Astrocyte of the spinal cord (primary cell): ENCODE data around the gene FBXL16.

Experiments
- DNase-seq: peaks from one replicate; pipeline ENCODE4 v3.0.0; 2011; ENCODE audit warnings: low read depth, low spot score
- H3K4me3 ChIP-seq: 2 replicates; pipeline ENCODE4 v1.5.1; 2011; ENCODE audit warnings: low read depth, mild to moderate bottlenecking, low read length, moderate library complexity
- in situ Hi-C: cut with HindIII; loops from 2 replicates; pipeline ENCODE4 v1.10.0; 2017; ENCODE audit warnings: low sequenced_read_pairs
- TF ChIP-seq, protein P1 (sequence below): IDR thresholded peaks from 2 replicates; pipeline ENCODE4 v1.5.1; 2012; ENCODE audit warnings: low read depth, mild to moderate bottlenecking, low read length, inconsistent platforms

The FBXL16 gene

GRCh38 chr16:670485-671352, 34.9 kb downstream of the FBXL16 start:
- TF ChIP-seq, protein P1, sequence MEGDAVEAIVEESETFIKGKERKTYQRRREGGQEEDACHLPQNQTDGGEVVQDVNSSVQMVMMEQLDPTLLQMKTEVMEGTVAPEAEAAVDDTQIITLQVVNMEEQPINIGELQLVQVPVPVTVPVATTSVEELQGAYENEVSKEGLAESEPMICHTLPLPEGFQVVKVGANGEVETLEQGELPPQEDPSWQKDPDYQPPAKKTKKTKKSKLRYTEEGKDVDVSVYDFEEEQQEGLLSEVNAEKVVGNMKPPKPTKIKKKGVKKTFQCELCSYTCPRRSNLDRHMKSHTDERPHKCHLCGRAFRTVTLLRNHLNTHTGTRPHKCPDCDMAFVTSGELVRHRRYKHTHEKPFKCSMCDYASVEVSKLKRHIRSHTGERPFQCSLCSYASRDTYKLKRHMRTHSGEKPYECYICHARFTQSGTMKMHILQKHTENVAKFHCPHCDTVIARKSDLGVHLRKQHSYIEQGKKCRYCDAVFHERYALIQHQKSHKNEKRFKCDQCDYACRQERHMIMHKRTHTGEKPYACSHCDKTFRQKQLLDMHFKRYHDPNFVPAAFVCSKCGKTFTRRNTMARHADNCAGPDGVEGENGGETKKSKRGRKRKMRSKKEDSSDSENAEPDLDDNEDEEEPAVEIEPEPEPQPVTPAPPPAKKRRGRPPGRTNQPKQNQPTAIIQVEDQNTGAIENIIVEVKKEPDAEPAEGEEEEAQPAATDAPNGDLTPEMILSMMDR = no peak
- no peak overlapping the region for H3K4me3 ChIP-seq
- DNase-seq = no peak
- in situ Hi-C loops = no loop called here

- DNase-seq = no peak
- in situ Hi-C loops = no loop called here
- TF ChIP-seq, protein P1 = no peak
- no peak overlapping the region for H3K4me3 ChIP-seq
Measured at GRCh38 chr16:669666-670065, 35.9 kb downstream of the FBXL16 start.

DNA sequence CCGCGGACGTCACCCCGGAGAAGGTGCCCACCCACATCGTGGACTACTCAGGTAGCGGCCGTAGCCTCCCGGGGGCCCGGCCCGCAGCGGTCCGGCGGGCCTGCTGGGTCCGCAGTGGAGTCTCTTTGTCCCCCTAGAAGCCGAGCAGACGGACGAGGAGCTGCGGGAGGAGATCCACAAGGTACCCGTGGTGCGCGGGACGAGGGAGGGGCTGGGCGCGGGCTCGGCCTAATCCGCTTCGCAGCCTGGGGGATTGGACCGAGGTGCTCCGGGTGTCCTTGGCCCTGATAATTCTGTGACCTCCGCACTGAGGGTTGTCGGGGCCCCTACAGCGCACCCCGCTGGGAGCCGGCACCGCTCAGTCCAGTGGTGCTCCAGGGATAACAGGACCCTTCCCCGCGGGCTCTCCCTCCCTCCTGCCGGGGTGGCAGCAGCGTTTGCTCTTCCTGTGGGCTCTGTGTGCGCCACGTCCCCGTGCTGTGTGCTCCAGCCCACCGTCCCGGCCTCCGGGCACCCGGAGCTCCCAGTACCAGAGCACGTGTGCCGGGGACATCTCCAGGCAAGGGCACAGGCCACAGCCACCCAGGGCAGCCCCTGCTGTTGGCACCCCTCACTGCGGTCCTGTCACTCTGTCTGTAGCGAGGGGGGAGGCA, 37.0 kb downstream of the FBXL16 start:
- TF ChIP-seq, protein P1 = no peak
- no peak for DNase-seq
- in situ Hi-C loops = no loop called here
- H3K4me3 ChIP-seq = peak overlapping the region; percentile 73

- DNase-seq = peak; percentile 89
- H3K4me3 ChIP-seq = peak within 1 kb of the TSS; percentile 73
- in situ Hi-C loops = no loop called here
- TF ChIP-seq, protein P1 = peak; percentile 69
Measured at GRCh38 chr16:667780-668518, 37.7 kb downstream of the FBXL16 start, which contains the start of gene RHOT2. TSS of gene RHOT2 (plus strand) at chr16:668132. CDS start at chr16:668200, 68 bp downstream.

DNA sequence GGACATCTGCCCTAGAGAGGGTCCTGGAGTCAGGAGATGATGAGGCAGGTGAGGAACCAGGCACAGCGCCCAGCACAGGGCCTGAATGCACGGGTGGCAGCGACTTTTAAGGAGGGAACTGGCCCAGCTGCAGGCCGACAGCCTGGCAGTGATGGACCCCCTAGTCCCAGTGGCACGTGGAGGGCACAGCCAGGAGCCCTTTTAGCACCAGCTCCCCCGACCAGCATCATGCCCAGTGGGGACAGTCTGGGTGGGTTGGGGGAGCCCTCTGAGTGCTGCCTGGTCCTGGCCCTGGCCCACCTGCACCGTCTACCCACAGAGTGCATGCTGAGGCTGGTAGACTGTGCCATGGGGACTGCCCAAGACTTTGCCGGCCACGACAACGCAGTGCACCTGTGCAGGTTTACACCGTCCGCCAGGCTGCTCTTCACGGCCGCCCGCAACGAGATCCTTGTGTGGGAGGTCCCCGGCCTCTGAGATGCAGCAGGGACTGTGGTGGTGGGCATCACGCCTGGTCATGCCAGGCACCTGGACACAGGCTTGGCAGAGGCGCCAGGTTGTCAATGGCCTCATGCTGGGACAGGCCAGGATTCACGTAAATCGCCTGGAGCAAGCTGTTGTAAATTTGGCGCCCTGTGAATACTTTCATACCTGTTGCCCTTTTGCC, 38.4 kb downstream of the FBXL16 start:
- no peak overlapping the region for H3K4me3 ChIP-seq
- in situ Hi-C loops = no loop called here
- no peak for DNase-seq
- TF ChIP-seq, protein P1 = no peak

- no peak for DNase-seq
- in situ Hi-C loops = no loop called here
- TF ChIP-seq, protein P1 = no peak
- no peak overlapping the region for H3K4me3 ChIP-seq
Measured at GRCh38 chr16:666572-666971, 39.0 kb downstream of the FBXL16 start.
